WTC11 (cell line): ENCODE measurements around the gene INPP5A.

Experiments
- CTCF ChIP-seq: fragments of 200-600 bp; IDR thresholded peaks from 2 replicates; pipeline ENCODE4 v1.8.0; 2022; ENCODE audit warnings: antibody characterized with exemption
- PRRX2 ChIP-seq: fragments of 250-450 bp; sonication (Bioruptor Pico); IDR thresholded peaks from 2 replicates; pipeline ENCODE4 v1.8.0; 2021; ENCODE audit warnings: mild to moderate bottlenecking
- SP1 ChIP-seq: sonication (generic); formaldehyde crosslinking; conservative IDR thresholded peaks from 2 replicates; pipeline ENCODE4 v1.8.1; 2022; ENCODE audit warnings: missing genetic modification reagents
- USF1 ChIP-seq: sonication (generic); formaldehyde crosslinking; IDR thresholded peaks from 2 replicates; pipeline ENCODE4 v1.8.0; 2022; ENCODE audit warnings: mild to moderate bottlenecking, missing genetic modification reagents

GRCh38 chr10:132781556-132781955 lies 244.0 kb downstream of the INPP5A start:
- TF ChIP-seq CTCF (no peak), USF1 (CRISPR knock-in tag) (no peak), SP1 (no peak), PRRX2 (CRISPR knock-in tag) (no peak)
